NCI-H1694 (cell line): ENCODE results near the gene KRTAP10-10.
"Not testable (repeated sequence)": the region's sequence is repeated elsewhere in the genome, so short reads cannot be mapped to it uniquely, and the experiment has no call there.

Source experiments
- DNase-seq: peaks from one replicate; lab custom pipeline; 2025; lab: John Stamatoyannopoulos, UW

Gene KRTAP10-10, protein sequence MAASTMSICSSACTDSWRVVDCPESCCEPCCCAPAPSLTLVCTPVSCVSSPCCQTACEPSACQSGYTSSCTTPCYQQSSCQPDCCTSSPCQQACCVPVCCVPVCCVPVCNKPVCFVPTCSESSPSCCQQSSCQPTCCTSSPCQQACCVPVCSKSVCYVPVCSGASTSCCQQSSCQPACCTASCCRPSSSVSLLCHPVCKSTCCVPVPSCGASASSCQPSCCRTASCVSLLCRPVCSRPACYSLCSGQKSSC

DNA sequence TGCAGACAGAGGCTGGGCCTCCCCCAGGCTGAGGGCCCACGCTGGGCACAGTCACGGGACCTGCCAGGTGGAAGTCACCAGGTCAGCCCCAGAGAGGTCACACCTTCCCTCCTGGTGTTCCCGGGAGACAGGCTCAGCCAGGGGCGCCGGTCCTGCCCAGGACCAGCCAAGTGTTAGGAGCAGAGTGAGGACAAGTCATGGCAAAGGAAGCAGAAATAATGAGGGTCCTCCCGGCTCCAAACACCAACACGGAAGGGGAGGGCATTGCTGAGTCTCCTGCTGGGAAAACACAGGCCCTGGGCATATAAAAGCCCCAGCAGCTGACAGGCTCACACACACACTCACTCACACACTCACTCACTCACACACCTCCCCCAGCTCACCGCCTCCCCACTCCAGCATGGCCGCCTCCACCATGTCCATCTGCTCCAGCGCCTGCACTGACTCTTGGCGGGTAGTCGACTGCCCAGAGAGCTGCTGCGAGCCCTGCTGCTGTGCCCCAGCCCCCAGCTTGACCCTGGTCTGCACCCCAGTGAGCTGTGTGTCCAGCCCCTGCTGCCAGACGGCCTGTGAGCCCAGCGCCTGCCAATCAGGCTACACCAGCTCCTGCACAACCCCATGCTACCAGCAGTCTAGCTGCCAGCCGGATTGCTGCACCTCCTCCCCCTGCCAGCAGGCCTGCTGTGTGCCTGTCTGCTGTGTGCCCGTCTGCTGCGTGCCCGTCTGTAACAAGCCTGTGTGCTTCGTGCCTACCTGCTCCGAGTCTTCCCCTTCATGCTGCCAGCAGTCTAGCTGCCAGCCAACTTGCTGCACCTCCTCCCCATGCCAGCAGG, at the start of gene KRTAP10-10:
Gene KRTAP10-10, plus strand, starts transcription at position 339 of the 833 bp plus-strand sequence. Its CDS starts 62 bp downstream, at position 401.
- no peak for DNase-seq

DNA sequence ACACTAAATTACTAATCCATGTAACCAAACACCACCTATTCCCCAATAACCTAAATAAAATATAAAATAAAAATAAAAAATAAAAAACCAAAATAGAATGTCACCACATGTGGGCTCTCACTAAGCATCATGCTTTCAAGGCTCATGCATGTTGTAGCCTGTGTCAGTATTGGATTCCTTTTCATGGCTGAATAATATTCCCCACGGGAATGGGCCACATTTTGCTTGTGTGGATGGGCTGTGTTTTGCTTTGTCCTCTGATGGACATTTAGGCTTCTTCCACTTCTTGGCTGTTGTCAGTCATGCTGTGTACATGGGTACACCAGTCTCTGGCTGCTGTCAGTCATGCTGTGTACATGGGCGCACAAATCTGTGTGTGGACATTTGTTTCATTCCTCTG, 48.1 kb upstream of the KRTAP10-10 start:
- no peak for DNase-seq

DNA sequence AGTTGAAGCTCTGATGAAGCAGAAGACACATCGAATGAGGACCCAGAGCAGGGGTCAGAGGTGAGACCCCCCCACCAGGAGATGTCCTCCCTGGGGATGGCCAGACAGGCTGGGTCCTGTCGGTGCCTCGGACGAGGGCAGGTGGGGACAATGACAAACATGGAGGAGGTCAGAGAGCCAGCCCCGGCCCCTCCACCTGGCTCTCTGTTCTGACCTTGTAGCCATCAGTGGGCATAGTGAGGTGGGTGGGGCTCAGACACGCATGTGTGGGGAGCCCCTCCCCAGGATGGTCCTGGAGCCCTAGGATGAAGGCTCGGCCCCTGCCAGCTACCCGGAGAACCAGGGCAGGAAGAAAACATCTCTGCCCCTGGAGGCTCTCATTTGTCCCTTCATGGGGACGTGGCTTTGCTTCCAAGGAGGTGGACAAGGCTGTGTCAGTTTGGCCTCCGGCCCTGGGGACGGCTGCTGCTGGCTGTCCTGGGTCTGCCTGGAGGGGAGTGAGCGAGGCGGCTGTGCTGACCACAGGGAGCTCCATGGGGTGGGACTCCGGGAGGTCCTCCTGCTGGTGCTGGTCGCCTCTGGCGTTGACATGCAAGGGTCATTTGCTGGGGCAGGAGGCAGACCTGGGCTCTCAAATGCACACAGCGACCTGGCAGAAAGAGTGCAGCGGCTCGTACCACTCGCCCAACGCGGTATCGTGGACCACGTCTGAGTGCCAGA, 47.4 kb upstream of the KRTAP10-10 start:
- DNase-seq, result no peak

DNA sequence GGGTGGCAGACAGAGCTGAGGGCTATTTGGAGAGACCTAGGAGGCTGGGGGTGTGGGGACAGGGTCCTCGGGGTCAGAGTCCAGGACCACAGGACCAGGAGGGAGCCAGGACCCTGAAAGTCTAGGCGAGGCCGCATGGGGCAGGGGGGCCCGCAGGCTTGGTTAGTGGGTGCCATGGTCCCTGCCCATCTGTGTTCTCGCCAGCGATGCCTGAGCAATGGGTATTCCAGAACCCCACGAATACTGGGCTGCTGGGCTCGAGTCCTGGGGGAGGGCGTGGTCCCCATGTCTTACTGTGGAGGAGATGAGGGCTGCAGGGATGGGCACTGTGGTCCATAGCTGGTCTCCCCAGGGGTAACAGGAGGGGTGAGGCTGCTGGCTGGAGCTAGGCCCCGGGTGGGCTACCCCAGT, 46.8 kb upstream of the KRTAP10-10 start:
- DNase-seq, result no peak

DNA sequence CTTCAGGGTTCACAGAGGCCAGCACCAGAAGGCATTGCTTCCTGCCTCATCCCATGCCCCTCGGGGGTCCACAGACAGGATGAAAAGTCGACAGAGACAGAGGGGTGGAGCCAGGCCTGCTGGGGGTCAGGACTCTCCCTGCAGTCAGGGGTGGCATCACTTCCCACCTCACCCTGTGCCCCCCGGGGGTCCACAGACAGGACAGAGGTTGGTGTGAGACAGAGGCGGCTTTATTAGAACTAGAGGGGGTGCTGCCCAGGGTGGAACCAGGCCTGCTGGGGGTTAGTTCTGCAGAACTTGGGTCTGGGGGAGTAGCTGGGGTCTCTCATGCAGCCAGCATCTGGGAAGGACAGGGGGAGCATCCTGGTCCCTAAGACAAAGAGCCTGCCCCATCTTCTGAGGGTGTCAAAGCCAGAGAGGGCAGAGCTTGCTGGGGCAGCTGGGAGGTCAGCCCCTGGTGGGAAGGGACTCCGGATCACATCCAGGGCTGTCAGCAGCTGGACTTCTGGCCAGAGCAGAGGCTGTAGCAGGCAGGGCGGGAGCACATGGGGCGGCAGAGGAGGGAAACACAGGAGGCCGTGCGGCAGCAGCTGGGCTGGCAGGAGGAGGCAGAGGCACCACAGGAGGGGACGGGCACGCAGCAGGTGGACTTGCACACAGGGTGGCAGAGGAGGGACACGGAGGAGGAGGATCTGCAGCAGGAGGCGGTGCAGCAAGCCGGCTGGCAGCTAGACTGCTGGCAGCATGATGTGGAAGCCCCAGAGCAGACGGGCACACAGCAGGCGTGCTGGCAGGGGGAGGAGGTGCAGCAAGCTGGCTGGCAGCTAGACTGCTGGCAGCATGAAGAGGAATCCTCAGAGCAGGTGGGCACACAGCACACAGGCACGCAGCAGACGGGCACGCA, 46.0 kb upstream of the KRTAP10-10 start:
- peak; percentile 71 for DNase-seq

DNA sequence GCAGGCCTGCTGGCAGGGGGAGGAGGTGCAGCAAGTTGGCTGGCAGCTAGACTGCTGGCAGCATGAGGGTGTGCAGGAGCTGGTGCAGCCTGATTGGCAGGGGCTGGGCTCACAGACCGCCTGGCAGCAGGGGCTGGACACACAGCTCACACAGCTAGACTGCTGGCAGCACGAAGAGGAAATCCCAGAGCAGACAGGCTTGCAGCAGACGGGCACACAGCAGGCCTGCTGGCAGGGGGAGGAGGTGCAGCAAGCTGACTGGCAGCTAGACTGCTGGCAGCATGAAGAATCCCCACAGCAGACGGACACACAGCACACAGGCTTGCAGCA, 45.4 kb upstream of the KRTAP10-10 start:
- DNase-seq, result not testable (repeated sequence)

DNA sequence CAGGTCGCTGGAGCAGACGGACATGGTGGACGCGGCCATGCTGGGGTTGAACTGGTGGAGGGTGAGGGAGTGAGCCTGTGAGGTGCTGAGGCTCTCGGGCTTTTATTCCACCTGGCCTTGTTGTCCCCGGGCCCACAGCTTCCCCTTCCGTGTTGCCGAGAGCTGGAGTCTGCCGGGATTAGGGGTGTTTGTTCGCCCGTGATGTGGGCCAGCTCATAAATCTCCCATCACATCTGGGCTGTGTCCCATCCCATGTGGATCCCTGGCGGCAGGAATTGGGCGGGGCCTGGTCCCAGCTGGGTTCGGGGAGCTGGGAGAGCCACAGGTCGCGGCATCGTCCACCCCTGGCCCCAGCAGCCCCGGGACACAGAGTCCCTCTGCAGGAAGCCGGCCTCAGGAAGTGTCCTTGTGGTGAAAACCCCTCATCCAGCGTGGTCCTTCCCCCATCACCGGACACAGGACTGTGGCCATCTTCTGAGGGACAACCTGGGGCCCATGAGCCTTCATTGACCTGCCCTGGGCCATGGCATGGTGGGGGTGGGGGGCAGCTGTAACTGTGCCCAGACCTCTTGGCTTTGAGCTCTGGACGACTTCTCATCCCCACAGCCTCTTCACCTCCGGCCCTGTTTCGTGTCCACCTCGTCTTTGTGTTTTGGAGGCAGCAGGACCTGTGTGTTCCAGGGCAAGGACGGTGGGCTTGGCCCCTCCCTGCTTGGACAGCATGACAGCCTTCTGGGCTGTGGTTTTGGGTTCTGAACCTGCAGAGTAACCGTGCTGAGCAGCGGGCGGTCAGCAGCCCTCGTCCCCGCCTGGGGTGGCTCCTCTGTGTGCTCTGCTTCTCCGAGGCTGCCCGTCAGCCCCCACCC, 44.5 kb upstream of the KRTAP10-10 start, which contains the start of gene KRTAP10-6:
Gene KRTAP10-6, minus strand, starts transcription at position 60 of the 866 bp plus-strand sequence. Its CDS starts 21 bp downstream, at position 39.
- DNase-seq, result no peak

DNA sequence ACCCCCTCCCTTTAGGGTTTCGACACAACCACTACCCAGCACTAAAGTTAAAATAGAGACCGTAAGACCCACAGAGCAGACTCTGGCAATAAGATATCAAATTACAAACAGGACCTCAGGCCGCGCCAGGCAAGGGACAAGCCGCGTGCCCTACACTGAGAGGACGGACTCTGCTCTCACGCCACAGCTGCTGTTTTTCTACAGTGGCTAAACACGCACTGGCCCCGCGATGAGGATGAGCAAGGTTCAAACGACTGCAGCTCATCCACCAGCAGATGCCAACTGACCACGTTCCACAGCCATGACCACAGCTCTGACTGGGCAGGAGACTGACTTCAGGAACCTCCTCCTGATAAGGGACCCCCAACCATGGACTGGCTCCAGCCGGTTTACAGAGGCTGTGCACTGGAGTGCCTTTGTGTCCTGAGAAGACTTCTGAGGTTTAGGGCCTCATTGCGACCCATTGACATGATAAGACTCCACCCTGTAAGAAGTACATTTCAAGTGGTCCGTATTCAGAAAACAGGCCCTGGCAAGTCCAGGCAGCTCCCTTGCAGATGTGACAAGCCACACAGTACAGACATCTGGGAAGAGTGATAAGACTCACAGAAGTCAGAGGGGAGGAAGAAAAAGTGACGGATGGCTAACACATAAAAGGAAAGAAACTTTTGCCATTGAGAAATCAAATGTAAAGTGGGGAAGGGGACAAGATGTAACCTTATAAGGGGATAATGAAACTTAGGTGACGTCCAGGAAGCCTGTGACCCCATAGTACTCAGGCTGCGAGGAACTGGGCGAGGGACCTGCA, 43.4 kb upstream of the KRTAP10-10 start:
- DNase-seq, result no peak

DNA sequence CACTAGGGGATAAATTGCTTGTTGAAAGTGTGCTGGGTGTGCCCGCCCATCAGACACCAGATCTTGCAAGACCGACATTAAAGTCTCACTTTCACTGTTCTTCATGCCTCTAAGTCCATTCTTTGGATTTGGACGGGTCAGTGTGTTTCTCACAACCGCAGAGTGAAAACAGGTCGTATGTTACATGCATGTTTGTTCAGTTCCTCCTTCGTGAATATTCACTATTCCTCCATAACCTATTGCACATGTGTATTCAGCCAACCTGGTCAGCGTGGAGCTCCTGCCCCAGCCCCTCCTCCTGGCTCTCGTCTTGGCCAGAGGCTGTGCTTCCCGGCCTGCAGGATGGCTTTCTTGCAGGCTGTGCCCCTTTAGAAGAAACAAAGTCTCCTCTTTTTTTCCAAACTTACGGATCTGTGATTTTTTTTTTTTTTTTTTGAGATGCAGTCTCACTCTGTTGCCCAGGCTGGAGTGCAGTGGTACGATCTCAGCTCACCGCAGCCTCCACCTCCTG, 42.7 kb upstream of the KRTAP10-10 start:
- DNase-seq, result no peak

DNA sequence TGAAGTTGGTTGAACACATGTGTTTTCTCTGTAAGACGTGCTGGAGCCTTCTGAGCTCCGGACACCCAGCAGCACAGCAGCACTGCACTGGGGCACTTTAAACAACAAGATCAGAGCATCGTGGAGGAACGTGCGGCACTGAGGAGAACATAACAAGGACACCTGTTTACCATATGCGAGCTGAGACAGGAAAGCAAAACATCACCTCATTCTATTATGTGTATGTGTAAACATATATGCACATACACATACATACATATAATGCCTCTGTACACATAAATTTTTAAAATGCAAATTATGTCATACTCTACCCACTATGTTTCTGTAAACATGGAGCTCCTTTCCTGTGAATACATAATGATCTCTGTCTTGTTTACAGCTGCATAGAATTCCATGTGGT, 41.6 kb upstream of the KRTAP10-10 start:
- DNase-seq, result no peak

DNA sequence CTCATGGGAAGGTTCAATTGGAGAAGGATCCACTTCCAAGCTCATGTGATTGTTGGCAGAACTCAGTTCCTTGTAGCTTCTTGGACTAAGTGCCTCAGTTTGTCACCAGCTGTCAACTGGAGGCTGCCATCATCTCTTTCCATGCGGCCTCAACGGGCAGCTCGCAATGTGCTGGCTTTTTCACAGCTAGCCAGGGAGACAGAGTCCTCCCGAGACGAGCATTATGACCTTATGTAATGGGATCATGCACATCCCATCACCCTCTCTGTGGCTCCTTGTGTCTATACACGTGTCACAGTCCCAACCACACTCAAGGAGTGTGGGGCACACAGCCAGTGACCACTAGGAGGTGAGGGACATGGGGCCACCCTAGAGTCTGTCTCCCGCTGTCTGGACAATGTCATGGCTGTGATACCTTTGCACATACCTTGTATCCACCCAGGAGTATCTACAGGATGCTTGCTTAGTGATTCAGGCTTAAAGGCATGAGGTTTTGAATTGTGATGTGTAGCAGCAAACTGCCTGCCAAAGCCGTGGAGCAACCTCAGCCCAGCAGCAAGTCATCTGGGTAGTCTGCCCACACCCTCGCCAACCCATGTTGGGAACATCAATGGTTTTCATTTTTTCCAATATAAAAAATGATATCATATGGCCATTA, 41.0 kb upstream of the KRTAP10-10 start:
- no peak for DNase-seq

DNA sequence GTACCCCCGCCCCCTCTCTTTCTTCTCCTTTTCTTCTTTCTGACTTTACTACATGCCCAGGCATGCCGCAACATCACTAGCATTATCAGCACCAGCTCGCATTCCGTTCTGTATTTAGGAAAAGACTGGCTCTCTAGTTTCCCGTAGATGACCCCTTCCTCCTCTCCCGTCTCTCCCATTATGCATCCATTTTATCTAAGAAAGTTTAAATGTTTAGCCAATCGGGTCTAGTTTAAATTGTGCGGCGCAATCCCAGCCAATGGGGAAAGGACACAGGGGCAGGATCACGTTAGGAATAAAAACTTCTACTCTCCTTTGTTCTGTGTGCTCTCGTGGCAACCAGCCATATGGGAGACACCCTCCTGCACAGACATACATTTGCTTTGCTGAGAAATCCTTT, 39.1 kb upstream of the KRTAP10-10 start:
- DNase-seq, result no peak

DNA sequence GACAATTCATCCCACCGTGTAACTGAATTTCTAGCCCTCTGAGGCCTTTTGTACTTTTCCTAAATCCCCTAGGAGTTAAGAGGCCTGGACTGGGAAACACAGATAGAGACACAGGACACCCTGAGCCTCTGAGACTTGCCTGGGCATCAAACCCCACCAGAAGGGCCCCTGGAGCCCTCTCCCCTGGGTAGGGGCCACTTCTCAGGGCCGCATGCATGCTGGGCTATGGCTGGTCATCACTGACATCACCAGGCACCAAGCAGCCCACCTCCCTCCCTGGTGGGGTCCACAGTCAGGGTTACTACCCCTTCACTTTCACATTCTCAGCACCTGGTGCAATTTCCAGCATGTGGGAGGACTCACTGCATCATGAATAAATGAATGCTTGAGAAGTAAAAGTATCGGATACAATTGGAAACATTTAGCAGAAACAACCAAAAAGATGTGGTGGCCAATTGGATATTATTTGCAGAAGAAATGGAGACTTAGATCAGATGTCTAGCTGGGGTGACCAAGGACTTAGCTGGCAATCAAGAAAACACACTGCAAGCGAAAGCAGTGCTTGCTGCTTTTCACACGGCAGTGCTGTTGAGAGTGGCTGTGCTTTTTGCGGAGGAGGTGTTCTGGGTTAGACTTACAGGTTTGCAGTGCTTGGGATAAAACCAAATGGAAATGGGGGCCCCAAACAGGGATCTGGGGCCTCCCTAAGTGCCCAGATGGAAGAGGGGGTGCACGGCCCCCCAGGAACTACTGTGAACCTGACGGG, 37.7 kb upstream of the KRTAP10-10 start:
- no peak for DNase-seq

DNA sequence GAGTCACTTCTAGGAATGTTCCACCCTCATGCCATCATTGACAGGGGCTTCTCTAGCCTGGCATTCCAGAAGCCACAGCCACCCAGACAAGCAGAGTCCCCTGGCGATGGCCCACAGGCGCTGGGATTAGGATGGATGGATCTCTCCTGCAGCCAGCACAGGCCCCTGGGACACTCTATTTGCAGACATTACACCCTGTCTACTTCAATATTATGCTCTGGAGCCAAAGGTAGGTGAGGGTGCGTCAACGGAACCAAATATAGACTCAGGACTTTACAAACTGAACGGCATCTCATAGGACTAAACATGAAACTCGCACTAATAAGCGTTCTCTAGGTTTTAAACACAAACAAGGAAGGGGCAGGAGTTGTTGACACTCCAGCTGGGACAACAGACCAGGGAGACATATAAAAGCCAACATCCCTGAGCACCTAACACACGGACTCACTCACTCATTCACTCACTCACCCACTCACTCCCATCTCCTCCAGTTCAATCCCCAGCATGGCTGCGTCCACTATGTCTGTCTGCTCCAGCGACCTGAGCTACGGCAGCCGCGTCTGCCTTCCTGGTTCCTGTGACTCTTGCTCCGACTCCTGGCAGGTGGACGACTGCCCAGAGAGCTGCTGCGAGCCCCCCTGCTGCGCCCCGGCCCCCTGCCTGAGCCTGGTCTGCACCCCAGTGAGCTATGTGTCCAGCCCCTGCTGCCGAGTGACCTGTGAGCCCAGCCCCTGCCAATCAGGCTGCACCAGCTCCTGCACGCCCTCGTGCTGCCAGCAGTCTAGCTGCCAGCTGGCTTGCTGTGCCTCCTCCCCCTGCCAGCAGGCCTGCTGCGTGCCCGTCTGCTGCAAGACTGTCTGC, 36.8 kb upstream of the KRTAP10-10 start, which contains the start of gene KRTAP10-7:
Gene KRTAP10-7, plus strand, starts transcription at position 480 of the 861 bp plus-strand sequence. Its CDS starts 25 bp downstream, at position 505.
- DNase-seq, result not testable (repeated sequence)

DNA sequence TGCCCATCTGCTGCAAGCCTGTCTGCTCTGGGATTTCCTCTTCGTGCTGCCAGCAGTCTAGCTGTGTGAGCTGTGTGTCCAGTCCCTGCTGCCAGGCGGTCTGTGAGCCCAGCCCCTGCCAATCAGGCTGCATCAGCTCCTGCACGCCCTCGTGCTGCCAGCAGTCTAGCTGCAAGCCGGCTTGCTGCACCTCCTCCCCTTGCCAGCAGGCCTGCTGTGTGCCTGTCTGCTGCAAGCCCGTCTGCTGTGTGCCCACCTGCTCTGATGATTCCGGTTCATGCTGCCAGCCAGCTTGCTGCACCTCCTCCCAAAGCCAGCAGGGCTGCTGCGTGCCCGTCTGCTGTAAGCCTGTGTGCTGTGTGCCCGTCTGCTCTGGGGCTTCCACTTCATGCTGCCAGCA, 36.1 kb upstream of the KRTAP10-10 start:
- peak; percentile 53 for DNase-seq

DNA sequence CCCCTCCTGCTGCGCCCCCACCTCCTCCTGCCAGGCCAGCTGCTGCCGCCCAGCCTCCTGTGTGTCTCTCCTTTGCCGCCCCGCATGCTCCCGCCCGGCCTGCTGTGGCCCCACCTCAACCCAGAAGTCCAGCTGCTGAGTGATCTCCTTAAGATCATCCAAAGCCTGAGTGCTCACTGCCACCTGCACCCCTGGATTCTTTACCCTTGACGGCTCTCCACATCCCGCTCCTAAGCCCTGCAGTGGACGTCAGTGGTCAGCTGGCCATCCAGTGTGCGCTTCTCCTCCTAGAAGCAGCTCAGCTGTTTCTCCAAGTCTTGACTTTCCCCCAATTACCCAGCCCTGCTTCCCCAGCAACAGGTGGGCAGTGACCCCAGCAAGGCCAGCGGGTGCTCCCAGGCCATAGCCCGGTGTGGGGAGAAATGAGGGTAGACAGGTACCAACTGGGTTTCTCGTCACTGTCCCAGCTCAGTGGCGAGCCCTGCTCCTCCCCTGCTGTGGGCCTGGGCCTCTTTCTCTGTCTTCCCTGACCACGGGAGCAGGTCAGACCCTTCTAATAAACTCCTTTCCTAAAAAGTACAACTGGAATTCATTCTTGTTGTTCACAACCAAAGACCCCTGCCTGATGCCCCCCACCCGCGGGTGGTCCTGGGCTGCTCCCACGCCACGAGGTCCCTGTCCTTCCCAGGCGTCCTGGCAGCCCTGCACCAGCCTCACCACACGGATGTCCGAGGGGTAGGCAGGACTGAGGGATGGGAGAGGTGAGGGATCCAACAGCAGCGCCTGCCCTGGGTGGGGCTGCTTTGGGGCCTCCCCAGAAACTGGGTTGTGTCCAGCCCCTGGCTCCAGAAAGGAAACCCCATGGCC, 35.3 kb upstream of the KRTAP10-10 start:
- DNase-seq, result no peak
